NB4 (cell line): ENCODE data around the gene STARD13.
"Not testable (repeated sequence)": the region's sequence is repeated elsewhere in the genome, so short reads cannot be mapped to it uniquely, and the experiment has no call there.

Experiments
- DNase-seq: peaks from one replicate; pipeline ENCODE4 v3.0.0; 2010; ENCODE audit warnings: low read depth
- H3K4me3 ChIP-seq: one replicate; pipeline ENCODE4 v1.5.1; 2011; ENCODE audit warnings: mild to moderate bottlenecking, low read depth, low read length, moderate library complexity
- CTCF ChIP-seq: IDR thresholded peaks from one replicate; pipeline ENCODE4 v1.5.1; 2012; ENCODE audit warnings: low read depth, low read length
- MAX ChIP-seq: IDR thresholded peaks from 2 replicates; pipeline ENCODE4 v1.6.1; 2011; ENCODE audit warnings: low read depth, low read length
- MYC ChIP-seq: IDR thresholded peaks from 2 replicates; pipeline ENCODE4 v1.6.1; 2011; ENCODE audit warnings: low read depth, low read length
- POLR2A ChIP-seq: IDR thresholded peaks from 2 replicates; pipeline ENCODE4 v1.6.1; 2011; ENCODE audit warnings: mild to moderate bottlenecking; ENCODE audit not compliant: insufficient read length; ENCODE audit errors: extremely low read depth

The STARD13 gene

GRCh38 chr13:33169273-33169980, 116.1 kb downstream of the STARD13 start:
- no peak for TF ChIP-seq MAX
- no peak for TF ChIP-seq POLR2A
- TF ChIP-seq MYC: no peak
- no peak for TF ChIP-seq CTCF
- no peak overlapping the region for H3K4me3 ChIP-seq
- no peak for DNase-seq

GRCh38 chr13:33168321-33168960, 117.1 kb downstream of the STARD13 start:
- TF ChIP-seq POLR2A: no peak
- TF ChIP-seq MYC: no peak
- no peak for DNase-seq
- no peak overlapping the region for H3K4me3 ChIP-seq

GRCh38 chr13:33167491-33167890, 118.1 kb downstream of the STARD13 start:
- no peak overlapping the region for H3K4me3 ChIP-seq
- DNase-seq: no peak

GRCh38 chr13:33165787-33166186, 119.8 kb downstream of the STARD13 start:
- DNase-seq: no peak
- no peak overlapping the region for H3K4me3 ChIP-seq
- no peak for TF ChIP-seq CTCF
- no peak for TF ChIP-seq MAX
- TF ChIP-seq MYC: no peak
- no peak for TF ChIP-seq POLR2A

More at GRCh38 chr13:33167491-33167890, 118.1 kb downstream of the STARD13 start:
- TF ChIP-seq MAX (no peak), POLR2A (no peak)

GRCh38 chr13:33164331-33164730, 121.2 kb downstream of the STARD13 start:
- no peak for DNase-seq
- H3K4me3 ChIP-seq: no peak overlapping the region
- TF ChIP-seq CTCF (no peak), POLR2A (no peak), MYC (no peak), MAX (no peak)

- DNase-seq, H3K4me3 ChIP-seq: not testable (repeated sequence)
Measured at GRCh38 chr13:33162725-33163124, 122.8 kb downstream of the STARD13 start.

GRCh38 chr13:33158816-33159215, 126.7 kb downstream of the STARD13 start:
- DNase-seq: no peak
- no peak overlapping the region for H3K4me3 ChIP-seq
- TF ChIP-seq CTCF: no peak
- no peak for TF ChIP-seq MYC
- TF ChIP-seq MAX: no peak
- no peak for TF ChIP-seq POLR2A
